ENCODE measurements around the gene MACROD2.

- TF ChIP-seq CTCF (IDR thresholded peaks at IDR 0.05 in 2 of 3, conservative IDR thresholded peaks at IDR 0.05 in 1 of 3; ENCODE audit: borderline replicate concordance in 1 of 3, insufficient read depth in 1 of 3, low read depth in 2 of 3, low read length in 2 of 3) (no peak), MAX (IDR thresholded peaks at IDR 0.05) (no peak)
Observed at GRCh38 chr20:15576411-15576810, 1581.1 kb downstream of the MACROD2 start.

Measured in HCT116 (cell line).